ENCODE measurements around the gene AGPAT2.

AGPAT2 gene

DNA sequence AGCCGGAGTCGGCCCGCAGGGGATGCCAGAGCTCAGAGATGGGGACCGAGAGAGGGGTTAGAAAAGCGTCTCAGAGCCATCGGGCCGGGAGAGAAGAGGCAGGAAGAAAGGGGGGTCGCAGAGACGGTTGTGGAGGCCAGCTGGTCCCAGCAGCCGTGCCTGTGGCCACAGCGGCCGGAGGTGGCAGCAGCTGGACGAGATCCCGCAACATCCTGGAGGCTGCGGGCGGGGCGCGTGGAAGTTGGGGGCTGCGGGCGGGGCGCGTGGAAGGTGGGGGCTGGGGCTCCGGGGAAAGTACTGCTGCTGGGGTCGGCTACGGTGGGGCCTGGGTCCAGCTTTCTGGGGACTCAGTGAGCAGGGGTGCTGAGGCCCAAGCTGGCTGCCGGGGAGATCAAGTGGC lies 59.0 kb downstream of the AGPAT2 start (continued):
- TF ChIP-seq, protein P1, sequence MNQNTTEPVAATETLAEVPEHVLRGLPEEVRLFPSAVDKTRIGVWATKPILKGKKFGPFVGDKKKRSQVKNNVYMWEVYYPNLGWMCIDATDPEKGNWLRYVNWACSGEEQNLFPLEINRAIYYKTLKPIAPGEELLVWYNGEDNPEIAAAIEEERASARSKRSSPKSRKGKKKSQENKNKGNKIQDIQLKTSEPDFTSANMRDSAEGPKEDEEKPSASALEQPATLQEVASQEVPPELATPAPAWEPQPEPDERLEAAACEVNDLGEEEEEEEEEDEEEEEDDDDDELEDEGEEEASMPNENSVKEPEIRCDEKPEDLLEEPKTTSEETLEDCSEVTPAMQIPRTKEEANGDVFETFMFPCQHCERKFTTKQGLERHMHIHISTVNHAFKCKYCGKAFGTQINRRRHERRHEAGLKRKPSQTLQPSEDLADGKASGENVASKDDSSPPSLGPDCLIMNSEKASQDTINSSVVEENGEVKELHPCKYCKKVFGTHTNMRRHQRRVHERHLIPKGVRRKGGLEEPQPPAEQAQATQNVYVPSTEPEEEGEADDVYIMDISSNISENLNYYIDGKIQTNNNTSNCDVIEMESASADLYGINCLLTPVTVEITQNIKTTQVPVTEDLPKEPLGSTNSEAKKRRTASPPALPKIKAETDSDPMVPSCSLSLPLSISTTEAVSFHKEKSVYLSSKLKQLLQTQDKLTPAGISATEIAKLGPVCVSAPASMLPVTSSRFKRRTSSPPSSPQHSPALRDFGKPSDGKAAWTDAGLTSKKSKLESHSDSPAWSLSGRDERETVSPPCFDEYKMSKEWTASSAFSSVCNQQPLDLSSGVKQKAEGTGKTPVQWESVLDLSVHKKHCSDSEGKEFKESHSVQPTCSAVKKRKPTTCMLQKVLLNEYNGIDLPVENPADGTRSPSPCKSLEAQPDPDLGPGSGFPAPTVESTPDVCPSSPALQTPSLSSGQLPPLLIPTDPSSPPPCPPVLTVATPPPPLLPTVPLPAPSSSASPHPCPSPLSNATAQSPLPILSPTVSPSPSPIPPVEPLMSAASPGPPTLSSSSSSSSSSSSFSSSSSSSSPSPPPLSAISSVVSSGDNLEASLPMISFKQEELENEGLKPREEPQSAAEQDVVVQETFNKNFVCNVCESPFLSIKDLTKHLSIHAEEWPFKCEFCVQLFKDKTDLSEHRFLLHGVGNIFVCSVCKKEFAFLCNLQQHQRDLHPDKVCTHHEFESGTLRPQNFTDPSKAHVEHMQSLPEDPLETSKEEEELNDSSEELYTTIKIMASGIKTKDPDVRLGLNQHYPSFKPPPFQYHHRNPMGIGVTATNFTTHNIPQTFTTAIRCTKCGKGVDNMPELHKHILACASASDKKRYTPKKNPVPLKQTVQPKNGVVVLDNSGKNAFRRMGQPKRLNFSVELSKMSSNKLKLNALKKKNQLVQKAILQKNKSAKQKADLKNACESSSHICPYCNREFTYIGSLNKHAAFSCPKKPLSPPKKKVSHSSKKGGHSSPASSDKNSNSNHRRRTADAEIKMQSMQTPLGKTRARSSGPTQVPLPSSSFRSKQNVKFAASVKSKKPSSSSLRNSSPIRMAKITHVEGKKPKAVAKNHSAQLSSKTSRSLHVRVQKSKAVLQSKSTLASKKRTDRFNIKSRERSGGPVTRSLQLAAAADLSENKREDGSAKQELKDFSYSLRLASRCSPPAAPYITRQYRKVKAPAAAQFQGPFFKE (tag by site-specific recombination; IDR thresholded peaks at IDR 0.05; ENCODE audit: borderline replicate concordance), result no peak
- TF ChIP-seq ZNF324 (tag by site-specific recombination; IDR thresholded peaks at IDR 0.05) (no peak), ZNF837 (tag by site-specific recombination; IDR thresholded peaks at IDR 0.05) (no peak), ZNF707 (tag by site-specific recombination; IDR thresholded peaks at IDR 0.05) (no peak), ZNF169 (tag by site-specific recombination; IDR thresholded peaks at IDR 0.05) (no peak), ZNF174 (tag by site-specific recombination; IDR thresholded peaks at IDR 0.05) (no peak)
- TF ChIP-seq, protein P2, sequence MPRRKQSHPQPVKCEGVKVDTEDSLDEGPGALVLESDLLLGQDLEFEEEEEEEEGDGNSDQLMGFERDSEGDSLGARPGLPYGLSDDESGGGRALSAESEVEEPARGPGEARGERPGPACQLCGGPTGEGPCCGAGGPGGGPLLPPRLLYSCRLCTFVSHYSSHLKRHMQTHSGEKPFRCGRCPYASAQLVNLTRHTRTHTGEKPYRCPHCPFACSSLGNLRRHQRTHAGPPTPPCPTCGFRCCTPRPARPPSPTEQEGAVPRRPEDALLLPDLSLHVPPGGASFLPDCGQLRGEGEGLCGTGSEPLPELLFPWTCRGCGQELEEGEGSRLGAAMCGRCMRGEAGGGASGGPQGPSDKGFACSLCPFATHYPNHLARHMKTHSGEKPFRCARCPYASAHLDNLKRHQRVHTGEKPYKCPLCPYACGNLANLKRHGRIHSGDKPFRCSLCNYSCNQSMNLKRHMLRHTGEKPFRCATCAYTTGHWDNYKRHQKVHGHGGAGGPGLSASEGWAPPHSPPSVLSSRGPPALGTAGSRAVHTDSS (tag by site-specific recombination; IDR thresholded peaks at IDR 0.05), result no peak

DNA sequence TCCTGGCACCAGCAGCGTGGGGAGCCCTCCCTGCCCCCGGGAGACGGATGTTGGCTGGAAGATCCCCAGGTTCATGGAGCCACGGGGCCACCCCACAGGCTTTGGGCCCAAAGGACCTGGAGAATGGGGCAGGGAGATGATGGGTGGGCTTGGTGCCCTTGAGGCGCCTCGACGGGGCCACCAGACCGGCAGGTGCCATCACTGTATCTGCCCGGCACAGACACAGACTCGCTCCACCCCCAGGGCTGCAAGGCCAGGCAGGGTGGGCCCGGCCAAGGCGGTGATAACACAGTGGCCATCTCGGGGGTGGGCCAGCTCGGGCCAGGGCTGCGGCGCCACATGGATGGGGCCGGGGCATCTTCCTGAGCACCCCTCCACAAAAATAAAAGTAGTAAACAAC lies 59.6 kb downstream of the AGPAT2 start:
- no peaks in the 10 kb centered on the region for H3K9me3 ChIP-seq (ENCODE audit: control insufficient read depth, insufficient read depth, low read depth, low read length)
- H3K4me3 ChIP-seq (ENCODE audit: low read depth, low read length), result no peak overlapping the region
- ChIA-PET POLR2A (no interaction called here), CTCF (interaction anchor here (0.6 to 9.3 kb wide), 2 partner anchors 140 to 215 kb away, joined by 3 to 360 read pairs; no protein-coding TSS in a partner anchor)
- H3K4me1 ChIP-seq (ENCODE audit: control insufficient read depth, insufficient read depth, low read length), result no peaks in the 10 kb centered on the region; the same call in 1 of the 2 replicates
- TF ChIP-seq ZNF324 (tag by site-specific recombination; IDR thresholded peaks at IDR 0.05) (no peak), ZNF169 (tag by site-specific recombination; IDR thresholded peaks at IDR 0.05) (no peak), ZNF214 (tag by site-specific recombination; IDR thresholded peaks at IDR 0.05; ENCODE audit: borderline replicate concordance) (no peak), ZNF311 (tag by site-specific recombination; IDR thresholded peaks at IDR 0.05; ENCODE audit: borderline replicate concordance) (no peak), ZNF791 (tag by site-specific recombination; IDR thresholded peaks at IDR 0.05) (no peak), ZNF585B (tag by site-specific recombination; IDR thresholded peaks at IDR 0.05) (no peak), MEIS1 (CRISPR knock-in tag; IDR thresholded peaks at IDR 0.05; ENCODE audit: borderline replicate concordance) (no peak), ZNF624 (tag by site-specific recombination; IDR thresholded peaks at IDR 0.05) (no peak), ZNF623 (tag by site-specific recombination; IDR thresholded peaks at IDR 0.05) (no peak), KLF10 (tag by site-specific recombination; IDR thresholded peaks at IDR 0.05) (no peak), SP3 (tag by site-specific recombination; IDR thresholded peaks at IDR 0.05) (no peak), ZEB2 (tag by site-specific recombination; IDR thresholded peaks at IDR 0.05) (no peak)
- TF ChIP-seq, protein P3, sequence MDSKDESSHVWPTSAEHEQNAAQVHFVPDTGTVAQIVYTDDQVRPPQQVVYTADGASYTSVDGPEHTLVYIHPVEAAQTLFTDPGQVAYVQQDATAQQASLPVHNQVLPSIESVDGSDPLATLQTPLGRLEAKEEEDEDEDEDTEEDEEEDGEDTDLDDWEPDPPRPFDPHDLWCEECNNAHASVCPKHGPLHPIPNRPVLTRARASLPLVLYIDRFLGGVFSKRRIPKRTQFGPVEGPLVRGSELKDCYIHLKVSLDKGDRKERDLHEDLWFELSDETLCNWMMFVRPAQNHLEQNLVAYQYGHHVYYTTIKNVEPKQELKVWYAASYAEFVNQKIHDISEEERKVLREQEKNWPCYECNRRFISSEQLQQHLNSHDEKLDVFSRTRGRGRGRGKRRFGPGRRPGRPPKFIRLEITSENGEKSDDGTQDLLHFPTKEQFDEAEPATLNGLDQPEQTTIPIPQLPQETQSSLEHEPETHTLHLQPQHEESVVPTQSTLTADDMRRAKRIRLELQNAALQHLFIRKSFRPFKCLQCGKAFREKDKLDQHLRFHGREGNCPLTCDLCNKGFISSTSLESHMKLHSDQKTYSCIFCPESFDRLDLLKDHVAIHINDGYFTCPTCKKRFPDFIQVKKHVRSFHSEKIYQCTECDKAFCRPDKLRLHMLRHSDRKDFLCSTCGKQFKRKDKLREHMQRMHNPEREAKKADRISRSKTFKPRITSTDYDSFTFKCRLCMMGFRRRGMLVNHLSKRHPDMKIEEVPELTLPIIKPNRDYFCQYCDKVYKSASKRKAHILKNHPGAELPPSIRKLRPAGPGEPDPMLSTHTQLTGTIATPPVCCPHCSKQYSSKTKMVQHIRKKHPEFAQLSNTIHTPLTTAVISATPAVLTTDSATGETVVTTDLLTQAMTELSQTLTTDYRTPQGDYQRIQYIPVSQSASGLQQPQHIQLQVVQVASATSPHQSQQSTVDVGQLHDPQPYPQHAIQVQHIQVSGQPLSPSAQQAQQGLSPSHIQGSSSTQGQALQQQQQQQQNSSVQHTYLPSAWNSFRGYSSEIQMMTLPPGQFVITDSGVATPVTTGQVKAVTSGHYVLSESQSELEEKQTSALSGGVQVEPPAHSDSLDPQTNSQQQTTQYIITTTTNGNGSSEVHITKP (tag by site-specific recombination; IDR thresholded peaks at IDR 0.05), result no peak
- TF ChIP-seq, protein P4, sequence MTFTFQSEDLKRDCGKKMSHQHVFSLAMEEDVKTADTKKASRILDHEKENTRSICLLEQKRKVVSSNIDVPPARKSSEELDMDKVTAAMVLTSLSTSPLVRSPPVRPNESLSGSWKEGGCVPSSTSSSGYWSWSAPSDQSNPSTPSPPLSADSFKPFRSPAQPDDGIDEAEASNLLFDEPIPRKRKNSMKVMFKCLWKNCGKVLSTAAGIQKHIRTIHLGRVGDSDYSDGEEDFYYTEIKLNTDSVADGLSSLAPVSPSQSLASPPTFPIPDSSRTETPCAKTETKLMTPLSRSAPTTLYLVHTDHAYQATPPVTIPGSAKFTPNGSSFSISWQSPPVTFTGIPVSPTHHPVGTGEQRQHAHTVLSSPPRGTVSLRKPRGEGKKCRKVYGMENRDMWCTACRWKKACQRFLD (tag by site-specific recombination; IDR thresholded peaks at IDR 0.05), result no peak
- TF ChIP-seq, protein P5, sequence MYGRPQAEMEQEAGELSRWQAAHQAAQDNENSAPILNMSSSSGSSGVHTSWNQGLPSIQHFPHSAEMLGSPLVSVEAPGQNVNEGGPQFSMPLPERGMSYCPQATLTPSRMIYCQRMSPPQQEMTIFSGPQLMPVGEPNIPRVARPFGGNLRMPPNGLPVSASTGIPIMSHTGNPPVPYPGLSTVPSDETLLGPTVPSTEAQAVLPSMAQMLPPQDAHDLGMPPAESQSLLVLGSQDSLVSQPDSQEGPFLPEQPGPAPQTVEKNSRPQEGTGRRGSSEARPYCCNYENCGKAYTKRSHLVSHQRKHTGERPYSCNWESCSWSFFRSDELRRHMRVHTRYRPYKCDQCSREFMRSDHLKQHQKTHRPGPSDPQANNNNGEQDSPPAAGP (tag by site-specific recombination; IDR thresholded peaks at IDR 0.05), result no peak
- TF ChIP-seq, protein P6, sequence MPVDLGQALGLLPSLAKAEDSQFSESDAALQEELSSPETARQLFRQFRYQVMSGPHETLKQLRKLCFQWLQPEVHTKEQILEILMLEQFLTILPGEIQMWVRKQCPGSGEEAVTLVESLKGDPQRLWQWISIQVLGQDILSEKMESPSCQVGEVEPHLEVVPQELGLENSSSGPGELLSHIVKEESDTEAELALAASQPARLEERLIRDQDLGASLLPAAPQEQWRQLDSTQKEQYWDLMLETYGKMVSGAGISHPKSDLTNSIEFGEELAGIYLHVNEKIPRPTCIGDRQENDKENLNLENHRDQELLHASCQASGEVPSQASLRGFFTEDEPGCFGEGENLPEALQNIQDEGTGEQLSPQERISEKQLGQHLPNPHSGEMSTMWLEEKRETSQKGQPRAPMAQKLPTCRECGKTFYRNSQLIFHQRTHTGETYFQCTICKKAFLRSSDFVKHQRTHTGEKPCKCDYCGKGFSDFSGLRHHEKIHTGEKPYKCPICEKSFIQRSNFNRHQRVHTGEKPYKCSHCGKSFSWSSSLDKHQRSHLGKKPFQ (tag by site-specific recombination; IDR thresholded peaks at IDR 0.05), result no peak
- no peaks in the 10 kb centered on the region for H3K36me3 ChIP-seq (ENCODE audit: control insufficient read depth in 2 of 2, insufficient read depth in 1 of 2, low read length in 2 of 2)
- no peak overlapping the region for H3K27ac ChIP-seq (ENCODE audit: extremely low read depth, low read depth, low read length)
